ENCODE data around the gene ATXN7L1.

The ATXN7L1 gene

DNA sequence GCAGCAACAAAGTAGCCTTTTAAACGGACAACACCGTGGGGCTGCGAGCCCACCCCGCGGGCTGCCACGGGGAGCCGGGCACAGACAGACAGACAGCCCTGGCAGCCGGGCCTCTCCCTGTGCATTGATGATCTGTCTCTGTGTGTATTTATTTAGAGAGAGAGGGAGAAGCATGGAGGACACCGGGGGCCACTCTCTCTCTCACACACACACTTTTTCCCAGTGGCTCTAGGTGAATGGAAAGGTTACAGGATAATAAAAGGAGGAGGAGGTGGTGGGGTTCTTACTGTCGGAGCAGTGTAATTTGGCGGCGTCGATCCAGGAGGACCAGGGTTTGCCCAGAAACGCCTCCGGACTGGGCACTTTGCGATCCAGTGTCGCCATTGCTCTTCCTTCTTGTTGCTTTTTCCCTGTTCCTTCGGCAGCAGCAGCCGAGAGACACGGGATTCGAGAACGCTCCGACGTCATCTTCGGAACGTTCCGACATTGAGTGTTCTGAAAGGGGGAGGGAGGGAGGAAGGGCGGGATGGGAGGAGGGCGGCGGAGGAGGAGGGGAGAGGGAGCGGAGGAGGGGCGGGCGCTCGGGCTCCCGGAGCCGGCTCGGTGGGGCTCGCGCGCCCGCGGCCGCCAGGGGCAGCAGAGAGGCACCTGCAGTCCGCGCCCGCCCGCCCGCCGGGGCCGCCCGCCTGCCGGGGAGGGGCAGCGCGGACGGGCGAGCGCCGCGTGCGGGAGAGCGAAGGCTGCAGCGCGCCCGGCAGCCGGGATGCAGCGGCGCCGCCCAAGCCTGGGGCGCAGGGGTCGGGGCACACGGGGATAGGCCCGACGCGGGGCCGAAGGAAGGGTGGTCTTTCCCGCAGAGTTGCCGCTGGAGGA, at the start of gene ATXN7L1:
ATXN7L1 (minus strand) TSS at position 509 of the 873 bp plus-strand sequence; CDS start at position 468, 41 bp downstream.
- DNase-seq (ENCODE audit: low read depth) = peak; percentile 80

GRCh38 chr7:105926131-105926530, 49.7 kb upstream of the ATXN7L1 start:
- no peak for DNase-seq (ENCODE audit: low read depth)

GRCh38 chr7:105924945-105925344, 48.5 kb upstream of the ATXN7L1 start:
- DNase-seq (ENCODE audit: low read depth) = no peak

- DNase-seq (ENCODE audit: low read depth) = no peak
These were observed 44.4 kb upstream of the ATXN7L1 start for GRCh38 chr7:105920766-105921165.

GRCh38 chr7:105917659-105918058, 41.3 kb upstream of the ATXN7L1 start:
- DNase-seq (ENCODE audit: low read depth) = no peak

- no peak for DNase-seq (ENCODE audit: low read depth)
These were observed 40.2 kb upstream of the ATXN7L1 start for GRCh38 chr7:105916603-105917002.

- no peak for DNase-seq (ENCODE audit: low read depth)
These were observed 37.5 kb upstream of the ATXN7L1 start for GRCh38 chr7:105913947-105914346.

DNA sequence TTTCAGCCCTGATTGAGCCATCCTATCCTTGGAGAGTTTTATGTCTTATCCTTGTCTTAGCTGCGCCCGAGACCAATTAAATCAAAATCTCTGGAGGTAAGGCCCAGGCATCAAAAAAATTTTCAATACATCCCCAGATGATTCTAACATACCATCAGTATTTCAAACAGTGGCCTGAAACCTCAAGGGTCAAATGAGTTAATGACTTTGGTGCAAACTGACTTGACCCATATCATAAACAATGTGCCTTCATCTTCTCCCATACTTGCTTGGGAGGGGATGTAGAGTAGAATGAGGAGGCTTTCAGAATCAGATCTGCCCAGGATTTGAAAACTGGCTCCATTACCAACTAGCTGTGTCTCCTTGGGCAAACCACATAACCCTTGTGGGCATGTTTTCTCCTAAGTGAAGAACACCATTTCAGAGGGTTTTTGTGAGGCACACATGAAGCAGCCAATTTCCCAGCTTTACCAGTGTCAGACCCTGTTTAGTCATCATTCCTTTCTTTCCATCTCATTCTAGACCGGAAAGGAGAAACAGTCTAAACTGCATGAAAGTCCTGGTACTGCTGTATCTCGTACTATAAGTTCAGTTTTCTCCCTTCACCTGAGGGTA, 35.7 kb upstream of the ATXN7L1 start:
- no peak for DNase-seq (ENCODE audit: low read depth)

- no peak for DNase-seq (ENCODE audit: low read depth)
These were observed 33.8 kb upstream of the ATXN7L1 start for GRCh38 chr7:105910172-105910571.

DNA sequence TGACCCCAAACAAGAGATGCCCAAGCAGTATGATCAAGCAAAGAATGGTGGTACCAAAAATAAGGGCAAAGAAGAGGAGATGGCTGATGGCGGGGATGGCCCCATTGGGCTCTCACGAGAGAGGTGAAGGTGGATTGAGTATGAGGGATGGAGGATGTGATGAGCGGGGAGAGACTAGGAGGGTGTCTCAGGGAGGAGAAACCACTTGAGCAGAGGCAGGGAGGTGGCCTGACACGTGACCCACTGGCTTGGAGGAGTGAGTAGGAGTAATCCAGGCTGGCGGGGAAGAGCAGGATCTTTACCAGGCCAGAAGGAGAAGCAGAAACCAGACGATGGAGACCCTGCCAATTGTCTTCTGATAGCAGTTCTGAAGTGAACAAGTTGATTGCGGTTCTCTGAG, 33.3 kb upstream of the ATXN7L1 start:
- no peak for DNase-seq (ENCODE audit: low read depth)

DNA sequence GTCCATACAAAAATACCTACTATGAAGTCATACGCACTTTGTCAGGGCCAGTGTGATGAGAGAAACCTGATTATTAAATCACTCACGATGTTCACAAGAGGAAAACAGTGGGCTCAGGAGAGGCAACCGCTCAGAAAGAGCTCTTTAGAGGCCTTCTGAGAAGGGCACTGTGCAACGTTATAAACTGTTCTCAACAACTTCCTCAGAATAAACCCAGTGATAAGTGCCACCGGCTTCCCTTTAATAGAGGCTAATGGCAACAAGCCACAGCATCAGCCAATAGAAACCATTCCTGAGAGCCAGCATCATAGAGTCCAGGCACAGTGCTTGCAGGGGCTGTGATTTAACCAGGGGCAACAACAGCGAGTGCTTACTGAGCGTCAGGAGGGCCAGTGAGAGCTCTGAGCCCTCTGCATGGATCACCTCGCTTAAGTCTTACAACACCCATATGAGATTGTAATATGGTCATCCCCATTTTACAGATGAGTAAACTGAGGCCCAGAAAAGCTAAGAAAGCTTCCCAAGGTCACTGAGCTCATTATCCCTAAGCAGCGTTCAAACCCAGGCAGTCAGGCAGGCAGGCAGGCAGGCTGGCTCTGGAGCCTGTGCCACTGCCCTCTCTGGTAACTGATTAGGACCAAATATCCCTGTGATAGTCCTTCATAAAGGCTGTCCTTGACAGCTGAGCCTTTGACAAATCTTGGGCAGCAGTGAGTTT, 30.9 kb upstream of the ATXN7L1 start:
- DNase-seq (ENCODE audit: low read depth) = no peak

- no peak for DNase-seq (ENCODE audit: low read depth)
These were observed 30.3 kb upstream of the ATXN7L1 start for GRCh38 chr7:105906695-105907094.

DNA sequence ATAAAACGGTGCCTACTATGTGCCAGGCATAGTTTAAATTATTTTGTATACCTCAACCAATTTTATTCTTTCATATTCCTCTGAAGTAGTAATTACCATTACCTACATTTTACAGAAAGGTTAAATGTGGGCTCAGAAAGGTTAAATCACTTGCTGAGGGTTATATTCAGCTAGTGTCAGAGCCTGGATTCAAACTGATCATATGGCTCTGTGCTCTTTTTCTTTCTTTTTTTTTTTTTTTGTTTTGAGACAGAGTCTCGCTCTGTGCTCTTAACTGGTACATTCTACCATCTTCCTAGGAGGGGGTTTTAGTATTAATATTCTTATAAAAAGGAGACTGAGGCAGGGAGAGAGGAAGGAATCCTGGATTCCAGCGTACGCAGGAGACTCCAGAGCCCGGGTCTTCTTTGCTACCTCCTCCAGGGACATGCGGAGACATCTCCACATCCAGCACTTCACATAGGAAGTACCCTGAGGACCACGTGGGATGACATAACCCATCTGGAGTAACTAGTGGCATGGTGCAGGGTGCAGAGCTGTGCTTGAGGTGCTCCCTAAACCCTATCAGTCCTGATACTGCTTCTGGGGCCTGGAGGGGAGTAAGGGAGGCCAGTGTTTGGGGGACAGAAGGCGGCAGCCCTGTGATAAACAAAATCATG, 29.6 kb upstream of the ATXN7L1 start:
- DNase-seq (ENCODE audit: low read depth) = no peak

GRCh38 chr7:105905209-105905909, 29.0 kb upstream of the ATXN7L1 start:
- DNase-seq (ENCODE audit: low read depth) = no peak

DNA sequence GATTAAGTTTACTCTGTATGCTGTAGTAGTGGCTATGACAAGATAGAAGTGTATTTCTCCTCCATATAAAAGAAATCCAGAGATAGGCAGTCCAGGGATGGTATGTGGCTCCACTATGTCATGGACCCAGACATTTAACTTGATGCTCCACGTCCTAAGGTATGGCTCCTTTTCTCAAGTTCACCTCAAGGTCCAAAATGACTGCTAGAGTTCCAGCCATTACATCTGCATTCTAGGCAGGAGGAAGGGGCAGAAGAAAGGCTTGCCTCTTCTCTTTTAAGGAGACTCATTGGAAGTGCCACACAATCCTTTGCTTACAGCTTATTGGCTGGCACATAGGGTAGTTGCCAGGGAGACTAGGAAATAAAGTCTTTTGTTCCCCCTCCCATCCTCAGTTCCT, 27.7 kb upstream of the ATXN7L1 start:
- DNase-seq (ENCODE audit: low read depth) = no peak

DNA sequence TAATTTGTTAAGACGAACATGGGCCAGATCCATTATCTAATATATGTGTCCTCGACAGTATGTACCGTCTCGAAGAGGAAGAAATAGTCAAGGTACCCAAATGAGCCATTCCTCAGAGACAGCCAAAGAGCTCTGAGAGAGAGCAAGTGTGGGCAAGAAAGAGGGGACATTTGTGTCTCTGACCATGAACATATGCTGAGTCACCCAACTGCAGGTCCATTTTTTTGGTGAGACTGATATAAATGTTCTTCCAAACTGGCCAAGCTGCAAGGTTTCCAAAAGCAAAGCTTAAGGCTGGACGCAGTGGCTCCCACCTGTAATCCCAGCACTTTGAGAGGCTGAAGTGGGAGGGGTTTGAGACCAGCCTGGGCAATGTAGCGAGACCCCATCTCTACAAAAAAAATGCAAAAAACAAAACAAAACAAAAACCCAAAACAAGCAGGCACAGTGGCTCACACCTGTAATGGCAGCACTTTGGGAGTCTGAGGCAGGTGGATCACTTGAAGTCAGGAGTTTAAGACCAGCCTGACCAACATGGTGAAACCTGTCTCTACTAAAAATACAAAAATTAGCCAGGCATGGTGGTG, 26.0 kb upstream of the ATXN7L1 start:
- DNase-seq (ENCODE audit: low read depth) = no peak

- DNase-seq (ENCODE audit: low read depth) = no peak
These were observed 21.6 kb upstream of the ATXN7L1 start for GRCh38 chr7:105897999-105898398.

GRCh38 chr7:105896407-105896911, 20.1 kb upstream of the ATXN7L1 start:
- DNase-seq (ENCODE audit: low read depth) = no peak

GRCh38 chr7:105894131-105894530, 17.7 kb upstream of the ATXN7L1 start:
- no peak for DNase-seq (ENCODE audit: low read depth)

GRCh38 chr7:105892387-105892786, 16.0 kb upstream of the ATXN7L1 start:
- no peak for DNase-seq (ENCODE audit: low read depth)

Measured in stimulated activated CD8-positive, alpha-beta memory T cell treated with anti-CD3 and anti-CD28 coated beads, Interleukin-7, amount 100 ng/mL, for 24 hours (primary cell).